ENCODE results near the gene SNAI3. TPM values are rescaled to one million over a fixed set of nuclear protein-coding genes. Genes with fewer than 3 reads are reported as not detected.

SNAI3 gene
- total RNA-seq, 1 donor from 2014 or later, result not detected

DNA sequence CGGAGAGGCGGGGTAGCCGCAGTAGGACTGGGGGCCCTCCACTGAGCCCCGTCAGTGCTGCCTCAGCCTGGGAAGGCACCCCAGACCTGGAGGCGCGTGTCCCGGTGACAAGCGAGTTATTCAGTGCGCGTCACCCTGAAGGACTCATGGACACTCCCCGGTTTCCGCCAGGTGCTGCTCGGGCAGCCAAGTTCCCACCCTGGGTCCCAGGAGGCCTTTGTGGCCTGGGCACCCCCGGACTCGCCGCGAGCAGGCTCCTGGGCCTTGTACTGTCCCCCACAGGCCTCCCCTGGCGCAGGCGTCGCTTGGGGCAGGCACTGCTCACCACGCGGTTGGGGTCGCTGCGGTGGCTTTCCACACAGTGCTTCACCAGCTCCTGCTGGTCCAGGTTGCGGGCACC, 12.3 kb upstream of the SNAI3 start:
- TF ChIP-seq CTCF (IDR thresholded peaks at IDR 0.05), result no peak
- no peak for TF ChIP-seq POLR2AphosphoS5 (IDR thresholded peaks at IDR 0.05; ENCODE audit: insufficient read depth in 1 of 2, low read depth in 1 of 2)
- TF ChIP-seq POLR2A (IDR thresholded peaks at IDR 0.05), result no peak
- Histone ChIP-seq H3K9me3 (no peaks in the 10 kb centered on the region), H3K27me3 (no peaks in the 10 kb centered on the region), H3K36me3 (peaks cover 0 to 27% of the 10 kb centered on the region in 2 donors), H3K27ac (no peak overlapping the region), H3K4me3 (no peak overlapping the region), H3K4me1 (peaks cover 16% of the 10 kb centered on the region)
- no peak for DNase-seq (ENCODE audit: extremely low spot score in 2 of 2)
- intact Hi-C loops (cut with DNase I), result no loop called here

- TF ChIP-seq CTCF (IDR thresholded peaks at IDR 0.05), result no peak
- TF ChIP-seq POLR2A (IDR thresholded peaks at IDR 0.05), result no peak
- TF ChIP-seq POLR2AphosphoS5 (IDR thresholded peaks at IDR 0.05; ENCODE audit: insufficient read depth in 1 of 2, low read depth in 1 of 2), result no peak
- H3K4me3 ChIP-seq, result no peak overlapping the region
- no peak for DNase-seq (ENCODE audit: extremely low spot score in 2 of 2)
- peaks cover 13% of the 10 kb centered on the region for H3K4me1 ChIP-seq
- H3K27ac ChIP-seq, result no peak overlapping the region
- intact Hi-C loops (cut with DNase I), result no loop called here
- H3K9me3 ChIP-seq, result no peaks in the 10 kb centered on the region
- no peaks in the 10 kb centered on the region for H3K27me3 ChIP-seq
- H3K36me3 ChIP-seq, result peaks cover 0 to 27% of the 10 kb centered on the region in 2 donors
Measured at GRCh38 chr16:88697831-88698615, 11.7 kb upstream of the SNAI3 start.

GRCh38 chr16:88697116-88697830, 11.0 kb upstream of the SNAI3 start:
- intact Hi-C loops (cut with DNase I), result no loop called here

GRCh38 chr16:88696441-88696840, 10.1 kb upstream of the SNAI3 start:
- Histone ChIP-seq H3K9me3 (no peaks in the 10 kb centered on the region), H3K36me3 (peaks cover 0 to 27% of the 10 kb centered on the region in 2 donors), H3K27me3 (no peaks in the 10 kb centered on the region), H3K4me3 (no peak overlapping the region), H3K4me1 (peaks cover 10% of the 10 kb centered on the region), H3K27ac (no peak overlapping the region)
- TF ChIP-seq CTCF (IDR thresholded peaks at IDR 0.05), result no peak
- no peak for TF ChIP-seq POLR2AphosphoS5 (IDR thresholded peaks at IDR 0.05; ENCODE audit: insufficient read depth in 1 of 2, low read depth in 1 of 2)
- no peak for TF ChIP-seq POLR2A (IDR thresholded peaks at IDR 0.05)
- intact Hi-C loops (cut with DNase I), result no loop called here
- DNase-seq (ENCODE audit: extremely low spot score in 2 of 2), result no peak

More at GRCh38 chr16:88697116-88697830, 11.0 kb upstream of the SNAI3 start:
- TF ChIP-seq POLR2AphosphoS5 (IDR thresholded peaks at IDR 0.05; ENCODE audit: insufficient read depth in 1 of 2, low read depth in 1 of 2), result no peak
- no peak for TF ChIP-seq CTCF (IDR thresholded peaks at IDR 0.05)
- TF ChIP-seq POLR2A (IDR thresholded peaks at IDR 0.05), result no peak
- Histone ChIP-seq H3K27ac (no peak overlapping the region), H3K9me3 (no peaks in the 10 kb centered on the region), H3K4me1 (peaks cover 13% of the 10 kb centered on the region), H3K36me3 (peaks cover 0 to 27% of the 10 kb centered on the region in 2 donors), H3K4me3 (no peak overlapping the region), H3K27me3 (no peaks in the 10 kb centered on the region)
- no peak for DNase-seq (ENCODE audit: extremely low spot score in 2 of 2)
